GM12874 (cell line): ENCODE data around the gene PDXK.

ENCODE experiments used
- CTCF ChIP-seq: IDR thresholded peaks from 2 replicates; pipeline ENCODE4 v1.5.1; 2011; ENCODE audit warnings: low read depth, mild to moderate bottlenecking, control low read depth, low read length, moderate library complexity; ENCODE audit not compliant: insufficient read depth

The PDXK gene

GRCh38 chr21:43686811-43687565 is 31.9 kb upstream of the PDXK start:
- no peak for TF ChIP-seq CTCF

GRCh38 chr21:43687566-43688399 is 31.1 kb upstream of the PDXK start:
- TF ChIP-seq CTCF: no peak

GRCh38 chr21:43688906-43689305 is 30.0 kb upstream of the PDXK start:
- TF ChIP-seq CTCF: no peak

GRCh38 chr21:43689556-43690337 is 29.2 kb upstream of the PDXK start:
- TF ChIP-seq CTCF: no peak

GRCh38 chr21:43690346-43690745 is 28.6 kb upstream of the PDXK start:
- TF ChIP-seq CTCF: no peak

- TF ChIP-seq CTCF: no peak
These were observed 27.7 kb upstream of the PDXK start for GRCh38 chr21:43691086-43691795.
